GM12892 (cell line): ENCODE data around the gene STAG1.

Source experiments
- POLR2A ChIP-seq: IDR thresholded peaks from 2 replicates; pipeline ENCODE4 v1.6.1; 2011; ENCODE audit warnings: low read depth, low read length, control low read depth
- POLR2AphosphoS5 ChIP-seq: IDR thresholded peaks from 2 replicates; pipeline ENCODE4 v1.6.1; 2011; ENCODE audit warnings: low read depth, low read length, control low read depth
- TAF1 ChIP-seq: IDR thresholded peaks from 2 replicates; pipeline ENCODE4 v1.6.1; 2011; ENCODE audit warnings: low read depth, mild to moderate bottlenecking, control low read depth, low read length, borderline replicate concordance

DNA sequence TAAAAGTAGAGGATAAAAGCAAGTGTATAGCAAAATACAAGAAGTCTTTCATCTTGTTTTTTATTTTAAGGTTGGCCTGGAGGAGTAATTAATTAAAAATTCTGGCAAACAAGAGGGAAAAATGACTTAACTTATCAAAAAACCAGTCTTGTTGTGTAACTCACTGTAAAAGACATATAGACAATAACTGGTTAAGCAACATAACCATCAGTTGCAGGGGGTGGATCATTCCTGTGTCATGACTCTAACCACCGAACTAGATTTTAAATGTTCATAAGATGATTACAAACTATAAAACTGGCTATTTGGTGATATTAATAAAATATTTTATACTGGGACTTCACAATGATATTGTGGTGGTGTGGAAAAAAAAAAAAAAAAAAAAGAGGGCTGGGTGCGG lies 130.6 kb downstream of the STAG1 start:
- TF ChIP-seq POLR2AphosphoS5 (no peak), TAF1 (no peak), POLR2A (no peak)
